HG02973 (cell line): ENCODE measurements around the gene ELF4.

Experiments
- ATAC-seq: cut with Tn5 transposase; IDR thresholded peaks from one replicate; pipeline ENCODE4 v1.9.1; 2021; ENCODE audit warnings: moderate library complexity; ENCODE audit not compliant: unreplicated experiment

The ELF4 gene

DNA sequence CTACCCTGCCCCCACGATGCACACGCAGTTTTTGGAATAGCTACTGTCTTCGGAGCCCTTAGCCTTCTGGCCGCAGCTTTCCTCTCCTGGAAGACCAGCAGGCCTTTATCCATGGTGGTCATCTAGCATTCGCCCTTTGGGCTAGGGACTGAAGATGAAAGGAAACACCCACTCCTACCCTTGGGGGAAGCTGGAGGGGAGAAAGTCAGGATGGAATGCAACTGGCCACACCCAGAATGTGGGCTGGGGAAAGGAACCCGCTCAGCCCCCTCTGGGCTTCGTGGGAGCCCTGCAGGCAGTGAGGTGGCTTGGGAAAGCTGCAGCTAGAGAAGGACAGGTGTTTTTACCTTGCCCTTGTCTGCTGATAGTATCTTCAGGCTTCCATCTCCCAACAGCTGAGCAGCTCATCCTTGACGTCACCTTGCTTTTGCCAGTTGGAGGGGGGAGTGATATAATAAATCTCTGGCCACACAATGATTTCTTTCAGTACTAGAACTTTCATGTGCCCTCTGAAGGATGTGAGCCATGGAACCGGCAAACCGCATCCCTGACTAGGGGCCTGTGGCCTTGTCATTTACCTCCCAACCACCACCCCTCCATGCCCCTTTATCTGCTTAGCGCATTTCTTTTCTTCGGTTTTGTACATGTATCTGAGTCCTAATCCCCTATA, 59.0 kb downstream of the ELF4 start:
- ATAC-seq, result no peak

DNA sequence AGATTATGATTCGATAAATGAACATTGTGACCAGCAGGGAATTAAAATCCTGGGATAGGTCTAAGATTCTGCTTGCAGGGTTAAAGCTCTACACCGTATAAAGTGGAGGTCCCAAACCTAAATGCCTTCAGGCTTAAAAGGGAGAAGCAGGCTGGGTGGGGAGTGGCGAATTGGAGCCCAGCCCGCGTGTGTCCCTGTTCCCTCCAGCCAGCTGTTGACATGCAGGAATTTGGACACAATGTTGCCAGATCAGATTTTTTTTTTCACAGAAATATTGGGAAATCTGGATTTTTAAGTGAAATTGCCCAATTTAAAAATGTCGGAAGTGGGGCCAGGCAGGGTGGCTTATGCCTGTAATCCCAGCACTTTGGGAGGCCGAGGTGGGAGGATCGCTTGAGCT, 60.5 kb downstream of the ELF4 start:
- no peak for ATAC-seq

DNA sequence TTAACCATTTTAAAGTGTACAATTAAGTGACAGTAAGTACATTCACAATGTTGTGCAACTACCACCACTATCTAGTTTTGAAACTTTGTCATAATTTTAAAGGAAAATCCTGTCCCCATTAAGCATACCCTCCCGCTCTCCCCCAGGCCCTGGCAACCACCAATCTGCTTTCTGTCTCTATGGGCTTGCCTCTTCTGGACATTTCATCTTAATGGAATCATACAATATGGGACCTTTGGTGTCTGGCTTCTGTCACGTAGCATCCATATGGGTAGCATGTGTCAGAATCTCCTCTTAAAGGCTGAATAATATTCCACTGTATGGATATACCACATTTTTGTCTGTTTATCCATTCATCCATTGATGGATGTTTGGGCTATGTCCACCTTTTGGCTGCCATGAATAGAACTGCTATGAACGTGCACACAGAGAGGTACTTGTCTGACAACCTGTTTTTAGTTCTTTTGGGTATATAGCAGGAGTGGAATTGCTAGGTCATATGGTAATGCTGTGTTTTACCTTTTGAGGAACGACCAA, 61.5 kb downstream of the ELF4 start:
- ATAC-seq, result no peak

DNA sequence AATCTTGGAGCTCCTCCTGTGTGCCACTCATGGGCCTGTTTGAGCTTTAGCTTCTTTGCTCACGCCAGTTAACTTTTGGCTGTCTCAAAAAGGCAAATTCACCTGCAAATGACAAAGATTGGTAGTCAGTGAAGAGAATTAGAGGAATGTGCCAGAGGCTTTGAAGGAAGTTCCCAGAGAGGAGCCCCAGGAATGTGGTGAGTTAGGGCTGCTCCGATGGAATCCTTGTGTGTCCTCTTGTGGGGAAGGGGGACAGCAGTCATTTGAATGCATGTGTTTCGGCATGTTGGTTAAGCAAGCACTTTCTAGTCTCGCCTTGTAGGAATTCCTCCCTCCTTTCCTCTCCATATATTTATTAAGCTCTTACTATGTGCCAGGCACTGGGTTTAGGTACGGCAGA, 62.9 kb downstream of the ELF4 start:
- no peak for ATAC-seq

DNA sequence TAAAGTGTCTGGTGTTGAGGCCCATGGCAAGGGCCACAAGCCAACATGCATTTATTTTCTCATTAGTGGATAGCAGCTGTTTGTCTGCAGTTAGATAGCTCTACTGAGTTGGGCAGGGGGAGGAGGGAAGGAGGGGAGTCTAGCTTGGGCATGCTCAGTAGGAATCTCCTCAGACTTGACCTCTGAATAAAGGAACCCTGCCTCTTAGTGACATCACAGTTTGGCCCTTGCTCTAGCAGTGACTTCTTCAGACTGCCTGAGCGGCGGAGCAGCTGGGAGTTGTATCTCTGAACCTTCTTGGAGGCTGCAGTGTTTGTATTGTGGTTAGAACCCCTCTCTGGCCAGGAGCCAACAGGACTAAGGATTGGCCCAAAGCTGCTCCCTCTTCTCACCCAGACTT, 70.5 kb downstream of the ELF4 start:
- no peak for ATAC-seq

DNA sequence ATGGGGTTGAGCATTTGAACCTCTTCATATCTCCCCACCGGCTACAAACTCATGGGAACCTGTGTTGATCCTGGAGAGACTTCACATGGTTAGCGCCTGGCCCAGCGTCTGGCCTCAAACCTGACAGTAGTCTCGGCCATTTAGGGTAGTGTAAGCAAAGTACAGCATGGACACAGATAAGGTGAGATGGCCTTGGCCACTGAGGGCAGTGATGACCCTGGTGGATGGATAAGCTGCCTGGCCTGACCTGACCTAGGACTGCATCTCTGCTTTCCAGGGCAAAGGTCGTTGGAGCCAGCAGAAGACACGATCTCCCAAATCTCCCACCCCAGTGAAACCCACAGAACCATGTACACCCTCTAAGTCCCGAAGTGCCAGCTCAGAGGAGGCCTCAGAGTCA, 76.1 kb downstream of the ELF4 start:
- ATAC-seq, result no peak

DNA sequence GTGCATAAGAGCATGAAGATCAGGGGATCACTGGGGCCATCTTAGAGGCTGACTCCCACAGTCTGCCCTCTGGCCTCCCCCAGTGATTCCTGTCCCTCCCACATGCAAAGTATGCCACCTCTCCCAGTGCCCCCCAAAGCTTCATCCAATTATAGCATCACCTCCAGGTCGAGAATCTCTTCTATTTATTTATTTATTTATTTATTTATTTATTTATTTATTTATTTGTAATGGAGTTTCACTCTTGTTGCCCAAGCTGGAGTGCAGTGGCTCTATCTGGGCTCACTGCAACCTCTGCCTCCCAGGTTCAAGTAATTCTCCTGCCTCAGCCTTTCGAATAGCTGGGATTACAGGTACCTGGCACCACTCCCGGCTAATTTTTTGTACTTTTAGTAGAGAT, 77.7 kb downstream of the ELF4 start:
- ATAC-seq, result no peak

DNA sequence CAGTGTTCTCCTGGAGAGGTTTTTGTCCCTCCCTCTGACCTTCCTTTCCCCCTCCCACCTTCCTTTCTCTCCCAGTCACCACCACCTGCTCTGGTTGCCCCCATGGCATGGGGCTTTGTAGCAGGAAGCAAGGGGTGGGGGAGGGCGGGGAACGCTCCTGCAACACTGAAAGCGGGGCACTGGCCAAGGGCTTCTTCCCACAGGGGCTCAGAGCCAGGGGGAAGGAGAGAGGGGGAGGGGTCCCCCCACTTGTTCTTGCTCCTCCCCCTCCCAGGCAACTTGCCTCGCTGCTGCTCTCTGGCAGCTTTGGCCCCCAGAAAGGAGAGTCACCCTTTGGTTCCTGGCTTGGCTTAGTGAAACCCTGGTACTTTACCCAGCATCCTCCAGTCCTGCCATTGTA, 79.5 kb downstream of the ELF4 start:
- no peak for ATAC-seq

DNA sequence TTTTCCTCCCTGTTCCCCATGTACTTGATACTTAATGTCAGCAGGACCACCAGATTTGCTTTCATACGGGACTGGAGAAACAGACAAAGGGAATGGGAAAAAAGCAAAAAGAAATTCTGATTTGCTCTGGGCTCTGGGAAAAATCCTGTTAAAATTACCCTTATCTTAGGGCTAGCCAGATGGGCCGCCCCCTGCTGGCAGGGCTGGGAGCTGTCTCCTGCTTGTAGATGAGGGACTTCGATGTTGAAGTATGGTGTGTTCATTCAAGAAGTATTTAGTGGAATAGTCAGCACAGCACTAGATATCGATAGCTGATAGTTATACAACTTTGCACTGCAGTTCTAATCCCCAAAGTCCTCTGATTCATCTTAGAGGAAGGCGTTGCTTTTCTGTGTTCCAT, 82.1 kb downstream of the ELF4 start:
- ATAC-seq, result no peak

DNA sequence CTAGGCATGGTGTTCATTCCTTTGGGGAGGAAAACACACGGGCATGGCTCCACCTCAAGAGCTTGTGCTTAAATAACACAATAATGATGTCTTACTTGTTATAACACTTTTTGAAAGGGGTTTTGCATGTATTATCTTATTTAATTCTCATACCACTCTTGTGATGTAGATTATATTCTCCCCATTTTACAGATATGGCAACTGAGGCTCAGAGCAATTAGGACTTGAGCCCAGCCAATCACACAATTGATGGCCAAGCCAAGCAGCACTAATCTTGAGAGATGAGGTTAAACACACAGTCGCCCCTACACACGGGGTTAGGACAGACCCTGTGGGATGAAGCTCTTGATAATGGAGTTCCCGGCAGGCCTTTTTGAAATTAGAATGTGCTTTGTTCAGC, 82.7 kb downstream of the ELF4 start:
- ATAC-seq, result no peak

DNA sequence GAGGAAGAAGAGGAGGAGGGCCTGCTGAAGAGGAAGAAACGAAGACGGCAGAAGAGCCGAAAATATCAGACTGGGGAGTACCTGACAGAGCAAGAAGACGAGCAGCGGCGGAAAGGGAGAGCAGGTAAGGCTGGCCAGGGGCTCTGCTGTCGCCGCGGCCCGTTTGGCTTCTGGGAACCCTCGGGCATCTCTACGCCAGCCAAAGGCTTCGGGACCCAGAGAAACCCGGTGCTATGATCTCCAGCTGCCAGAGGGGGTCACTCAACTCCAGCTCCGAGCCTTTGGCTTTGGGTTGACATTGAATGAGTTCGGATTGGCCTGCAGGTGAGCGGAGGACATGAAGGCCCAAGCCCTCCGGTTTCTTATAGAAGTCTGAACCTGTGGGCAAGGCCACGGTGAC, 85.0 kb downstream of the ELF4 start:
- ATAC-seq, result no peak

DNA sequence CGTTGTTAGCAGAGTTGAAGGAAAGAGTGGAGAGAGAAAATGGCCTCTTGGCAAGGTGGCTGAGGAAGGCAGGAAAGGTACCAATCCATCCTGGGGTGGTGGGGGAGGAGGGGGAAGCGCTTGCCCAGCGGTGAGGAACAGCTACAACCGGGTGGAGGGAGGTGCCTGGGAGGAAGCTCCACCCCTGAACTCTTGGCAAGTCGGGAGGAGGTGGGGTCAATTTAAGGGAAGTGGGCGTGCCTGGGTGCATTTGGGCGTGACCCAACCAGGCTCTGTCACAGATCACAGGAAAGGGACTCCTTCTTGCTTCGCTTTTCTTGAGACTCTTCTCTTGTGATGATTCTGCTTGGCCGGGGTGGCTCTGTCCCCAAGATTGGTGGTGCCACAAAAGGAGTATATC, 86.2 kb downstream of the ELF4 start:
- peak; percentile 98 for ATAC-seq

DNA sequence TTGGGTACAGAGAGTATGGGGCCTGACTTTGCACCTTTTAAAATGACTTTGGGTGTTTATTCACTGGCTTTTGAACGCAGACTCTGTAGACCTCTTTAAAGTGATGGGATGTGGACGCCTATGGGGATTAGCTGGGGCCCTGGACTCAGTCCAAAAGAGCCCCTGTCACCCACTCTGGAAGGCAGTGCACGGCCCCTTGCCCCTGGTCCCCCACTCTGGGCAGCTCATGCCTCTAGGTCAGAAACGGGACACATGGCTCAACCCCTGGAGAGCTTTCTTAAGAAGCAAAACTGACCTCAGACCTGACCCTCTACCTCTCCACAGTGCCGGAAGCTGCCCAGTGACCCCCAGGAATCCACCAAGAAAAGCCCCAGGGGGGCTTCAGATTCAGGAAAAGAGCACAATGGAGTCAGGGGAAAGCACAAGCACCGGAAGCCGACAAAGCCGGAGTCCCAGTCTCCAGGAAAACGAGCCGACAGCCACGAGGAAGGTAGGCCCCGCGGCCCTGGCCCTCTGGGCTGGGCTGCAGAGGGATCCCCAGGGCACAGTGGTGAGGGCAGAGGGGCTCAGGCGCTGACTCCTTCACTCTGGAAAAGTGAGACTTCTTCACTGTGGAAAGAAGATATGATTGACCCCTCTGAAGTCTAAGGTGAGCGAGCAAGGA, 89.5 kb downstream of the ELF4 start:
- no peak for ATAC-seq

DNA sequence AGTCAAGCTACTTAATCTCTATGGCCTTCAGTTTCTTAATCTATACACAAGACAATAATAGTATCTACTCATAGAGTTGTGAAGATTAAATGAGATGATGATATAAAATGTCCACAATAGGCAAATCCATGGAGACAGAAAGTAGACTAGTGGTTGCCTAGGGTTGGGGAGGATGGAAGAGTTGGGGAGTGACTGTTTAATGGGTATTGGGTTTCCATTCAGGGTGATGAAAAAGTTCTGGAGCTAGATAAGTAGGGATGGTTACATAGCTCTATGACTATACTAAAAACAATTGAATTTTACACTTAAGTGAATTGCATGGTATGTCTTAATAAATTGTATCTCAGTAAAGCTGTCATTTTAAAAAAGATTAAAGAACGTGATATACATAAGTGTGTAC, 92.2 kb downstream of the ELF4 start:
- no peak for ATAC-seq

DNA sequence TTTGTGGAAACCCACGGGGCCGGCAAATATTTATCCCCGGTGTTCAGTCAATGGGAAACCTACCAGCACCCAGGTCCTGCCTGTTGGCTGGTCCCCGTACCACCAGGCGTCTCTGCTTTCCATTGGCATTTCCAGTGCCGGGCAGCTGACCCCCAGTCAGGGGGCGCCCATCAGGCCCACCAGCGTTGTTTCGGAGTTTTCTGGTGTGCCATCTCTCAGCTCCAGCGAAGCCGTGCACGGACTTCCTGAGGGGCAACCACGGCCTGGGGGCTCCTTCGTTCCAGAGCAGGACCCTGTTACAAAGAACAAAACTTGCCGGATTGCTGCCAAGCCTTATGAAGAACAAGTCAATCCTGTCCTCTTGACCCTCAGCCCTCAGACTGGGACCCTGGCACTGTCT, 95.1 kb downstream of the ELF4 start:
- ATAC-seq, result no peak
